BE2C (cell line): ENCODE results near the gene SMG6.

Source experiments
- DNase-seq: peaks from one replicate; pipeline ENCODE4 v3.0.0-alpha.2; 2020
- H3K27me3 ChIP-seq: fragments of 250-450 bp; sonication (Bioruptor Pico); 2 replicates; pipeline ENCODE4 v1.5.1; 2020; ENCODE audit warnings: mild to moderate bottlenecking
- H3K36me3 ChIP-seq: fragments of 250-450 bp; sonication (Bioruptor Pico); 2 replicates; pipeline ENCODE4 v1.5.1; 2020; ENCODE audit warnings: mild to moderate bottlenecking
- H3K4me1 ChIP-seq: fragments of 250-450 bp; sonication (Bioruptor Pico); 2 replicates; pipeline ENCODE4 v1.5.1; 2020
- H3K4me3 ChIP-seq: 2 replicates; pipeline ENCODE4 v1.5.1; 2011; ENCODE audit warnings: low read depth, low read length
- H3K9me3 ChIP-seq: fragments of 250-450 bp; sonication (Bioruptor Pico); 2 replicates; pipeline ENCODE4 v1.5.1; 2020
- CTCF ChIP-seq: IDR thresholded peaks from 2 replicates; pipeline ENCODE4 v1.5.1; 2012; ENCODE audit warnings: mild to moderate bottlenecking, low read depth, low read length

Gene SMG6

GRCh38 chr17:2222901-2223616, 80.5 kb downstream of the SMG6 start:
- no peak for TF ChIP-seq CTCF
- H3K36me3 ChIP-seq, result no peaks in the 10 kb centered on the region
- DNase-seq, result no peak
- no peak overlapping the region for H3K4me3 ChIP-seq
- no peaks in the 10 kb centered on the region for H3K9me3 ChIP-seq
- no peaks in the 10 kb centered on the region for H3K27me3 ChIP-seq
- H3K4me1 ChIP-seq, result no peaks in the 10 kb centered on the region

GRCh38 chr17:2222301-2222700, 81.3 kb downstream of the SMG6 start:
- Histone ChIP-seq H3K9me3 (no peaks in the 10 kb centered on the region), H3K4me3 (no peak overlapping the region), H3K4me1 (no peaks in the 10 kb centered on the region), H3K27me3 (no peaks in the 10 kb centered on the region), H3K36me3 (no peaks in the 10 kb centered on the region)
- no peak for DNase-seq
- no peak for TF ChIP-seq CTCF

GRCh38 chr17:2218426-2218825, 85.2 kb downstream of the SMG6 start:
- no peak for TF ChIP-seq CTCF
- DNase-seq, result no peak
- Histone ChIP-seq H3K36me3 (no peaks in the 10 kb centered on the region), H3K4me3 (no peak overlapping the region), H3K4me1 (no peaks in the 10 kb centered on the region), H3K9me3 (no peaks in the 10 kb centered on the region), H3K27me3 (no peaks in the 10 kb centered on the region)

- Histone ChIP-seq H3K36me3 (no peaks in the 10 kb centered on the region), H3K4me3 (no peak overlapping the region), H3K4me1 (no peaks in the 10 kb centered on the region), H3K9me3 (no peaks in the 10 kb centered on the region), H3K27me3 (no peaks in the 10 kb centered on the region)
- peak; percentile 21 for DNase-seq
- no peak for TF ChIP-seq CTCF
Measured at GRCh38 chr17:2215616-2216364, 87.8 kb downstream of the SMG6 start.

- Histone ChIP-seq H3K9me3 (no peaks in the 10 kb centered on the region), H3K27me3 (no peaks in the 10 kb centered on the region), H3K4me3 (no peak overlapping the region), H3K36me3 (no peaks in the 10 kb centered on the region), H3K4me1 (no peaks in the 10 kb centered on the region)
- no peak for DNase-seq
- TF ChIP-seq CTCF, result no peak
Measured at GRCh38 chr17:2214929-2215615, 88.5 kb downstream of the SMG6 start.
